MG63 (cell line): ENCODE data around the gene ISX. TPM values are rescaled to one million over a fixed set of nuclear protein-coding genes. Genes with fewer than 3 reads are reported as not detected.
"Not testable (repeated sequence)": the region's sequence is repeated elsewhere in the genome, so short reads cannot be mapped to it uniquely, and the experiment has no call there.

Experiments
- DNase-seq: peaks from one replicate; pipeline ENCODE4 v3.0.0-alpha.2; 2020
- H3K27me3 ChIP-seq: fragments of 250-450 bp; sonication (Bioruptor Pico); 2 replicates; pipeline ENCODE4 v1.5.1; 2020; ENCODE audit warnings: mild to moderate bottlenecking, moderate library complexity
- H3K36me3 ChIP-seq: fragments of 250-450 bp; sonication (Bioruptor Pico); 2 replicates; pipeline ENCODE4 v1.5.1; 2020; ENCODE audit warnings: mild to moderate bottlenecking, moderate library complexity
- H3K4me3 ChIP-seq: fragments of 250-450 bp; sonication (Bioruptor Pico); 2 replicates; pipeline ENCODE4 v1.5.1; 2020; ENCODE audit warnings: mild to moderate bottlenecking, moderate library complexity
- H3K9me3 ChIP-seq: fragments of 250-450 bp; sonication (Bioruptor Pico); 2 replicates; pipeline ENCODE4 v1.5.1; 2020; ENCODE audit warnings: mild to moderate bottlenecking, moderate library complexity
- total RNA-seq: library from RNA; depleted of rRNA; stranded (reverse); fragments of >200 nt; shearing (Covaris generic); gene quantifications from 2 replicates; pipeline ENCODE4 v1.2.3, GENCODE V29; 2014; ENCODE audit warnings: low replicate concordance

ISX gene
- total RNA-seq, 1 experiment from 2014 or later = not detected

DNA sequence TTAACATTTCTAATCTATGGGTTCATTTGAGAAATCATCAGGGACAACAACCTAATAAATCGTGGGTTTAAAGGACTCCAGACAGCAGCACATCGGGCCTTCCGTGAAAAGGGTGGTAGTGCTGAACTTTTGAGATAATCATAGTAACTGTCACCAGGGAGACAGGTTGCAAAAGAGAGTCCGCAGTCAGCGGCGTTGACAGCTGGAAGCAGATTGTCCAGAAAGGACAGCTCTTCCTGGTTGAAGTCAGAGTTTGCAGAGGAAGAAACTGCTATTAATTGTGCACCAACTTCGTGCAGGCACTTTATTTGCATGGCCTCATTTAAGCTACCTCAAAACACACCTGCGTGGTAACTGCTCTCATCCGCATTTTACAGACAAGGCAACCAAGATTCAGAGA, 20.5 kb upstream of the ISX start:
- Histone ChIP-seq H3K9me3 (no peaks in the 10 kb centered on the region), H3K27me3 (no peaks in the 10 kb centered on the region), H3K36me3 (no peaks in the 10 kb centered on the region), H3K4me3 (no peak overlapping the region)
- DNase-seq = no peak

DNA sequence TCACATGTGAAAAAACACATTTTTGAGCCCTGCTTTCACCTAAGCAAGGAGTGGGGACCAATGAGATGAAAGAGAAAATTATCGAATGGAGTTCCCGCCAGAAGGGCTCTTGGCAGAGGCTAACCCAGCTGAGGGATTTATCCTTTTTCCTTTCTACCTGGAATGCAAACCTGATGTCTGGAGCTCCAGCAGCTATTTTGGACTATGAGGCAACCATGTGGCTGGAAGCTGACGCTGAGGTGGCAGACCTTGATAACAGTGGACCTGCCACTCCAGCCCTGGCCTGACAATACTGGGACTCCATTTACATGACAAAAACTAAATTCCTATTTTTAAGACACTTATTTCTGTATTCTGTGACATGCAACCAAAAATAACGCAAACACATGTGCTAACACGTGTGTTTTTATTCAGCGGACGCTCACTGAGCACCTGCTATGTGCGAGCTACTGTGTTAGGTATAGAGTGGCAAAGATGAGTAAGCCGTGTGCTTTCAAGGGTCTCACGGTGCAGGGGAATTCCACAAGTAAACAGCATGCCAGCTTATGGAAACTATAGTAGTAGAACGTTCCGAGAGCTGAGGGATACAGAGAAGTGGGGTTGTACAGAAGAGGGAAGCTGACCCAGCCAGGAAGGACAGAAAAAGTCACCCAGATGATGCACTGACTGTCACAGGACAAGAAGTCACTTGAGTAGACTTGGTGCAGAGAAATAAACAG, 19.1 kb upstream of the ISX start:
- H3K36me3 ChIP-seq = no peaks in the 10 kb centered on the region
- no peak overlapping the region for H3K4me3 ChIP-seq
- H3K9me3 ChIP-seq = no peaks in the 10 kb centered on the region
- no peaks in the 10 kb centered on the region for H3K27me3 ChIP-seq
- DNase-seq = no peak

DNA sequence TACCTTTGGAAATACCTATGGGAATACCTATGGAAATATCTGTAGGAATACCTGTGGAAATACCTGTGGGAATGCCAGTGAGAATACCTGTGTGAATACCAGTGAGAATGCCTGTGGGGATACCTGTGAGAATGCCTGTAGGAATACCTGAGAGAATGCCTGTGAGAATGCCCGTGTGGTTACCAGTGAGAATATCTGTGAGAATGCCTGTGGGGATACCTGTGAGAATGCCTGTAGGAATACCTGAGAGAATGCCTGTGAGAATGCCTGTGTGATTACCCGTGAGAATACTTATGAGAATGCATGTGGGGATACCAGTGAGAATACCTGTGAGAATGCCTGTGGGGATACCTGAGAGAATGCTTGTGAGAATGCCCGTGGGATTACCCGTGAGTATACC, 15.9 kb upstream of the ISX start:
- not testable (repeated sequence) for H3K27me3 ChIP-seq, H3K9me3 ChIP-seq, DNase-seq, H3K36me3 ChIP-seq, H3K4me3 ChIP-seq

DNA sequence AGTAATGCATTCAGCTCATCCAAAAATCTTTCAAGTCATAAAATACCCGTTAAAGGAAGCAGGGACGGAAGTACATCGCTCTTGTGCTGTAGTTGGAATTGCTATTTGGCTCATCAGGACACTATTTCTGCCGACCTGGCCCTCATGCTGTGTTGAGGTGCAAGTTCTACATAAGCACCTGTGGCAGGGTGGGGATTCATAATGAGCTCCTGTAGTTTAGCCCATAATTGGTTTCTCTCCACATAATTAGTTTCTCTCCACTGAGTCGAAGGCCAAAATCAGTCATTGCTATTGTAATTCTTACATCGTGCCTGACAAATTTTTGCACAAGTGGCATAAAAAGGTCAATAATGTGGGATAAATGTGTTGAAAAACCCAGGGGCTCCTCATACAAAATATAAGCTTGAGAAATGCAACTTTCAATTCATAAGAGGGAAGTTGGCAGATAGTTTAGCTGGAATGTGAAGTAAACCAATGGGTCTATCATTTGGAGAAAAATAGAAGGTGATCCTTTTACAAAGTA, 14.9 kb upstream of the ISX start:
- no peaks in the 10 kb centered on the region for H3K9me3 ChIP-seq
- H3K4me3 ChIP-seq = no peak overlapping the region
- 0 out of 2 replicates have a peak, but pooled peaks cover 3% of the 10 kb centered on the region for H3K27me3 ChIP-seq
- H3K36me3 ChIP-seq = no peaks in the 10 kb centered on the region
- no peak for DNase-seq

DNA sequence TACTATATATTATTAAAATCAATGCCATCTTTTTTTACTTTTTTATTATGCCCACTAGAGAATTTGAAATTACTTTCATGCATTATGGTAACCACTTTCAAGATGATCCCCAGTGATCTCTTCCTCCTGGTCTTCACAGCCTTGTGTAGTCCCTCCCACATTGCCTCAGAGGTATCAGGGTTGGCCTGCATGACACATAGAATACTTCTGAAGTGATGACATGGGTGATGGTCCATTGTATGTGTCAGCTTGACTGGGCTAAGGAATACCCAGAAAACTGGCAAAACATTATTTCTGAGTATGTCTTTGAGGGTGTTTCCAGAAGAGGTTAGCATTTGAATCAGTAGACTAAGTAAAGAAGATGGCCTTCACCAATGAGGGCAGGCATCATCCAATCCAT, 14.2 kb upstream of the ISX start:
- Histone ChIP-seq H3K4me3 (no peak overlapping the region), H3K27me3 (0 out of 2 replicates have a peak, but pooled peaks cover 3% of the 10 kb centered on the region), H3K9me3 (no peaks in the 10 kb centered on the region), H3K36me3 (no peaks in the 10 kb centered on the region)
- DNase-seq = no peak

DNA sequence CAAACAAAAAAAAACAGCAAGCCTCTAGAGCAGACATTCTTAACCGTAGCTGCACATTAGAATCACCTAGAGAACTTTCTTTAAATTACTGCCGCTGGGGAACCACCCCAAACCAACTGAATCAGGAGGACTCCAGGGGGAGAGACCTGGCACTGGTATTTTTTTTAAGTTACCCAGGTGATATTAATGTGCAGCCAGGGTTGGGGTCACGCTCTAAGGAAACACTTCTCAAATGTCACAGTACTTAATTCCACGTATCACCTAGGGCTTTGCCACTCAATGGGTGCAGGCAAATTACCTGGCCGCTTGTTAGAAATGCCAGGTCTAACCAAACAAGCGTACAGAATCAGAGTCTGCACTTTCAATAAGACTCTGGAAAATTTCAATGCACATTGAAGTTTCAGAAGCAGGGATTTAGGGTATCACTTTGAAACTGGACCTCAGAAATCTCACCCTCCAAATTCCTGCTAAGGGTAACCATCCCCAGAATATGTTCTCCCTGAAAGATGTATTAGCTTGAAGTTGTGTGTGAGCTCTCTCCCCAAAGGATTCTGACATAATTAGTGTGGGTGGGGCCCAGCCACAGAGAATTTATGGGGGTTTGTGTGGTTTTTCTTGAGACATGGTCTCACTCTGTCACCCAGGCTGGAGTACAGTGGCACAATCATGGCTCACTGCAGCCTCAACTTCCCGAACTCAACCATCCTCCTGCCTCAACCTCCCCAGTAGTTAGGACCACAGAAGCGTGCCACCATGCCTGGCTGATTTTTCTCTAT, 12.7 kb upstream of the ISX start:
- H3K9me3 ChIP-seq = no peaks in the 10 kb centered on the region
- DNase-seq = no peak
- 0 out of 2 replicates have a peak, but pooled peaks cover 3% of the 10 kb centered on the region for H3K27me3 ChIP-seq
- no peaks in the 10 kb centered on the region for H3K36me3 ChIP-seq
- no peak overlapping the region for H3K4me3 ChIP-seq

DNA sequence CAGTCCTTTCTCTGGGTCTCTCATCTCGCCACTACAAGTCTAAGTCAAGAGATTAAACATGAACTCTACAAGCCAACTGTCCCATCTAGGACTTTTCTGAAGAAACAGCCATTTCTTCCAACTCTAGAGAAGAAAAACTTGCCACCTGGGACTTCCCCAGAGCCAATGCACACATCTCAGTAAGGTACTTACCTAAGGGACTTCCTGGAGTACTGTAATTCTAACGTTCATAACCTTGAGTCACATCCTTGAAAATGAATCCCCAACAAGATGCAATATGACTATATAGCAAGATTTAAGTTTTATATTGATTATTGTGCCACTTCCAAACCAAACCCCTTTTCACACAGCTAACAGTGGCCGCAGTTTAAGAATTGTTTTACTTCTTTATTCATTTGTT, 11.9 kb upstream of the ISX start:
- no peak for DNase-seq
- H3K9me3 ChIP-seq = no peaks in the 10 kb centered on the region
- H3K36me3 ChIP-seq = no peaks in the 10 kb centered on the region
- 0 out of 2 replicates have a peak, but pooled peaks cover 3% of the 10 kb centered on the region for H3K27me3 ChIP-seq
- no peak overlapping the region for H3K4me3 ChIP-seq

DNA sequence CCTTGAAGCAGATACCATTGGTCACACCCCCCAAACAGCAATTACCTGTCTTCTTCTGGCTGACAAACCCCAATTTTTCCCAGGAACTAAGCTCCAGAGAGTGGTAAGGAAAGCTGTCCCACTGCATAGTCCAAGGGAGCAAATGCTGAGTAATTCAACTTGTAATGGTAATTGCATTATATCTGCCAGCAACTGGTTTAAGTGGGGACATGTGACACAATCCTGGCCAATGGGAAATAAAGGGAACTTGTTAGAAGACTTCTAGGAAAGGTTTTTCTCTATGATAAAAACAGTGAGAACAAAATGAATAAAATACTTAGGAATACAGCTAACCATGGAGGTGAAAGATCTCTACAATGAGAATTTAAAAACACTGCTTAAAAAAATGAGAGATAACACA, 9.5 kb upstream of the ISX start:
- Histone ChIP-seq H3K4me3 (no peak overlapping the region), H3K9me3 (no peaks in the 10 kb centered on the region), H3K27me3 (0 out of 2 replicates have a peak, but pooled peaks cover 3% of the 10 kb centered on the region), H3K36me3 (no peaks in the 10 kb centered on the region)
- DNase-seq = no peak

DNA sequence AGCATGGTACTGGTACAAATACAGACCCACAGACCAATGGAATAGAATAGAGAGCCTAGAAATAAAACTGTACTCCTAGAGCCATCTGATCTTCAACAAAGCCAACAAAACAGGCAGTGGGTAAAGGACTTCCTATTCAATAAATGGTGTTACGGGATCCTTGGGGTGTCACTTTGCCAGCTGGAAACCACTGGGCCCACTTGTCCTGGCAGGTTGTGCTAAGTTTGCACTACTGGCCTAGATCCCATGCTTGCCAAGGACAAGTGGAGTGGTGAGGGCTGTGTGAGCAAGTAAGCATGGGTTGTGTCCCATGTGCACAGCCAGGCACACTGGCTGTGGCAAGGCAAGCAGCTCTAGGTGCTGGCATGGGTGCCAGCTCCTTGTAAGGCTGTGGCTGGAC, 8.8 kb upstream of the ISX start:
- Histone ChIP-seq H3K4me3 (no peak overlapping the region), H3K9me3 (no peaks in the 10 kb centered on the region), H3K36me3 (no peaks in the 10 kb centered on the region), H3K27me3 (0 out of 2 replicates have a peak, but pooled peaks cover 3% of the 10 kb centered on the region)
- DNase-seq = no peak

DNA sequence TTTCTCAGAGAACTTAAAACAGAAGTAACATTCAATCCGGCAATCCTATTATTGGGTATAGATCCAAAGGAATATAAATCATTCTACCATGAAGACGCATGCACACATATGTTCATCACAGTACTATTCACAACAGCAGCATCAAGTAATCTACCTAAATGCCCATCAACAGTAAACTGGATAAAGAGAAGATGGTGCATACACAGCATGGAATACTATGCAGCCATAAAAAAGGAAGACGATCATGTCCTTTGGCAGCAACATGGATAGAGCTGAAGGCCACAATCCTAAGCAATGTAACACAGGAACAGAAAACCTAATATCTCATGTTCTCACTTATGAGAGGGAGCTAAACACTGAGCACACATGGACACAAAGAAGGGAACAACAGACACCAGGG, 6.3 kb upstream of the ISX start:
- Histone ChIP-seq H3K4me3 (no peak overlapping the region), H3K27me3 (no peaks in the 10 kb centered on the region), H3K36me3 (no peaks in the 10 kb centered on the region), H3K9me3 (no peaks in the 10 kb centered on the region)
- DNase-seq = no peak

DNA sequence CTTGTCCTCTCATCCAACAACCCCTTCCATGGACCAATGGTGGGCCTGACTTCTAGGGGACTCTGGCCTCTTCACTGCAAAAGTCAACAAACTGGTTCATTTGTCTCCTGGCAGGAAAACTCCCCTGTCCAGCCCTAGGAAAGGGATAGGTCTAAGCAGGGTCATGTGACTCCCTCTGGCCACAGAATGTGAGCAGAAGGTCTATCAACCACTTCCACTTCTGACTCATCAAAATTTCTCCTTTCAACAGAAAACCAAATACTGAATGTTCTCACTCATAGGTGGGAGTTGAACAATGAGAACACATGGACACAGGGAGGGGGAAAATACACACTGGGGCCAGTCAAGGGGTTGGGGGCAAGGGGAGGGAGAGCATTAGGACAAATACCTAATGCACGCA, 1.3 kb upstream of the ISX start:
- Histone ChIP-seq H3K9me3 (no peaks in the 10 kb centered on the region), H3K4me3 (no peak overlapping the region), H3K36me3 (no peaks in the 10 kb centered on the region), H3K27me3 (no peaks in the 10 kb centered on the region)
- no peak for DNase-seq

DNA sequence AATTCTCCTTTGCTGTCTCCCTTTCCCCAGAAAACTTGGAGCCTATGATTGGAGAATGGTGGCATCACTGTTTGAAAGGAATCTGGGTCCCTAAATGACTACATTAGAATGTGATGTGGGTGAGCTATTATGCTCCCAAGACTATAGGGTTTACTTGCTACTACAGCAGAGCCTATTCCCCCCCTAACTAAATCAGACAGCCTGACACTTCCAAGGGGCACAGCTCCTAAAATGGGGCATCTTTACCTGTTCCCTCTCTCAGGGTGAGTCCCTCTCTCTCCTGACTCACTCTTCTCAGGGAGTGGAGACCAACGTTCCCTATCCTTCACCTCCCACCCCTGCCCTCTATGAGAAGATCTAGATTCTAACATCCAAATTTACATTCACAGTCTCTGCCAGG, 775 bp upstream of the ISX start:
- no peaks in the 10 kb centered on the region for H3K36me3 ChIP-seq
- no peaks in the 10 kb centered on the region for H3K9me3 ChIP-seq
- H3K27me3 ChIP-seq = no peaks in the 10 kb centered on the region
- DNase-seq = no peak
- no peak overlapping the region for H3K4me3 ChIP-seq

DNA sequence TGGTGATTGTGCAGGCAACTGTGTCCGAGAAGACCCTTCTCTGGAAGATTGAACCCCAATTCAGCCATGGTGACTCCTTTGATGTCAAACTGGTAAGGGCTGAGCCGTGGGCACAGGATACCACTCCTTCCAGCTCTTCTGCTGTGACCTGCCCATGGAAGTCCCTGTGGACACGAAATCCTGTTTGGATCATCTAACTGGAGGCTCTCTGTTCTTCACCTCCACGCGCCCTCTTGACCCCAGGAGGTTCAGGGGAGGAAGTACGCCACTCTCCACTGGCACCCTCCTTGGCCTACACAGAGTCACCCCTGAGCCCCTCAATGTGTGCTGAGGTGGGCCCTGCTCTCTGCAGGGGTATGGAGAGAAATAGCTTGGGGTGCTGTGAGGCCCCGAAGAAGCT, 810 bp downstream of the ISX start:
- DNase-seq = no peak
- Histone ChIP-seq H3K4me3 (no peak overlapping the region), H3K36me3 (no peaks in the 10 kb centered on the region), H3K27me3 (no peaks in the 10 kb centered on the region), H3K9me3 (no peaks in the 10 kb centered on the region)

DNA sequence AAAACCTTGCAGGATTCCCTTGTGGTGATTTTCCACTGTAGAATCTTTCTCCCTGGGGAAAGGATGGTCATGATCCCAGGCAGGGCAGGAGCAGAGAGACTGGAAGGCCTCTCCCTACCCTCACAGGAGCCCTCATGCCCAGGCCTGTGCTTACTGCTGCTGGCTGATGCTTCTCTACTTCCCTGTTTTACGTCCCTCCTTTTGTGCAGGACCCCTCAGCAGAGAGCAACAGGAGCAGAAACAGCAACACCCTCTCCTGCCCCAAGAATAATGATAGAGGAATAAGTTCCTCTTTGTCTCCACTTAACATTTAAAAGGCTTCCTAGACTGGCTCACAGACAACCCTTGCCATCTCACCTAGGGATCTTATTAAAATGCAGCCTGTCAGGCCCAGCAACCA, 3.6 kb downstream of the ISX start:
- Histone ChIP-seq H3K9me3 (no peaks in the 10 kb centered on the region), H3K27me3 (no peaks in the 10 kb centered on the region), H3K4me3 (no peak overlapping the region), H3K36me3 (no peaks in the 10 kb centered on the region)
- no peak for DNase-seq

DNA sequence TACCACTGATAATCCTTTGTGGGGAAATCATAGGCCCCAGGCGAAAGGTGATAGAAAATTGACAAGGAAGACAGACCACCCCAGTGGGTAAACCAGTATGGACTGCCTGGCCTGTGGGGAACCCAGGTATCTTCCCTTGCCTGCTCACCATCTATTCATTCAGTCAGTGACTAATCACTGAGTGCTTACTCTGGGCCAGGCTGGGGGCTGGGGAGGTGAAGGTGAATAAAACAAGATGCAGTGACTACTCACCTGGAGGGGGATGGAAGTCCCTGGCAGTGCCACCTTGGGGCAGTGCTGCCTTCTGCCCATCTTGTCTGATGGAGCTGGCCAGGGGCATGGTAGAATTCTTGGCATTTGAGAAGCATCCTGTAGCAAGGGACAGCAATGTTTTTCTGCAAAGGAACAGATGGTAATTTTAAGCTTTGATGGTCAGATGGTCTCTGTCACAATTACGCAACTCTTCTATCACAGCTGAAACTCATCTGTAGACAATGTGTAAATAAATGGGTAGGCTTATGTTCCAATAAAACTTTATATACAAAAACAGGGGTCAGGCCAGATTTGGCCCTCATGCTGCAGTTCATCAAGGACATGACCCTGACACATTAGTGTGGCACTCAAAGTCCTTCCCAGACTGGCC, 4.6 kb downstream of the ISX start:
- DNase-seq = no peak
- no peaks in the 10 kb centered on the region for H3K9me3 ChIP-seq

DNA sequence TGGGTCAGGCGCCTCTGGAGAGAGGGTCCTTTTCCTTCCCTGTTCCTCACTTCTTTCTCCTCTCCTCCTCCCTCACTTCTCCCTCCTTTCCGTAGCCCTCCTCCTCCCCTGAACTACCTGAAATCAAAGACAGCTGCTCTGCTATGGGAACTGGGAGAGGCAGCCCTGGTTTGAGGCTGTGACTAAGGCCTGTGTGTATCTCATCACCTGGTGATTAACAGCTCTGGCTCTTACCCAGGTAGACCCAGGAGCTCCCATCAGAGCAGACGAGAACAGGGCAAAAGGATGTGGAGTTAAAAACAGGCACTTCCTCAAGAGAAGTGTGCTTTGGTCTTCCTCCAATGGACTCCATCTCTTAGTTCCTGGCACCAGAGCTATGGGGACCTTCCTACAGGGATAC, 5.8 kb downstream of the ISX start:
- Histone ChIP-seq H3K27me3 (no peaks in the 10 kb centered on the region), H3K4me3 (no peak overlapping the region), H3K9me3 (no peaks in the 10 kb centered on the region), H3K36me3 (no peaks in the 10 kb centered on the region)
- DNase-seq = no peak

More for the DNA sequence above, 4.6 kb downstream of the ISX start:
- Histone ChIP-seq H3K27me3 (no peaks in the 10 kb centered on the region), H3K4me3 (no peak overlapping the region), H3K36me3 (no peaks in the 10 kb centered on the region)

DNA sequence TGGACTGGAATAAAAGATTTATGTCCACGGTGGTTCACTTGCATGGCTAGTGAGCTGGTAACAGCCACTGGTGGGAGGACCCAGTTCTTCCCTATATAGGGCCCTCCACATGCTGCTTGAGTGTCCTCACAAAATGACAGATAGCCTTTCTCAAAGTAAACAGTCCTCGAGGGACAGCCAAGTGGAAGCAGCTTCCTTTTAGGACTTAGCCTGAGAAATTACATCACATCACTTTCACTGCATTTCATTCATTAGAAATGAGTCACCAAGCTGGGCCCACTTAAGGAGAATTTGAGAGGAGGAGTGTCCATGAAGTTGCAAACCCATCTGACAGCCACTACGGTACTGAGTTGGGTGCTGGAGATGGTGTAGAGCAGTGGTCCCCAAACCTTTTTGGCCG, 7.0 kb downstream of the ISX start:
- Histone ChIP-seq H3K4me3 (no peak overlapping the region), H3K36me3 (no peaks in the 10 kb centered on the region), H3K27me3 (no peaks in the 10 kb centered on the region), H3K9me3 (no peaks in the 10 kb centered on the region)
- DNase-seq = no peak
